GM21367 (cell line): ENCODE results near the gene PPP2R2B.
"Not testable (repeated sequence)": the region's sequence is repeated elsewhere in the genome, so short reads cannot be mapped to it uniquely, and the experiment has no call there.

ENCODE experiments used
- ATAC-seq: cut with Tn5 transposase; IDR thresholded peaks from one replicate; pipeline ENCODE4 v1.9.1; 2021; ENCODE audit not compliant: unreplicated experiment

The PPP2R2B gene

GRCh38 chr5:146622391-146622790, 256.2 kb downstream of the PPP2R2B start:
- ATAC-seq = no peak

DNA sequence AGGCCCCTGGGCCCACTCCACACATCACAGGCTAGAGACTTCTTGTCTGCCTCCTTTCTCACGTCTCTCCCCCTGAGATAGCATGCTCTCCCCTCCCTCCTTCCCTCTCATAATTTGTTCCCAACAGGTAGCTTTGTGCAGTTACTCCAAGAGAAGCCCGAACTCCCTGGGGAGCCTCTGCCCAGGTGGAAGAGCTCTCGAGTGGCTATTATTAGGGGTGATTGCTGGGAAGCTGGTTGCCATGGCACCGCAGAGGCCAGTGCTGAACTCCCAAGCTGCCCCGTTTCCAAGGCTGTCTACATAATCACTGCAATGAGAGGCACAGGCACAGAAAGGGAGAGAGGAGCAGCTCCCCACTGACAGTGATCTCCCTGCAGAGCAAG, 257.9 kb downstream of the PPP2R2B start:
- no peak for ATAC-seq

- no peak for ATAC-seq
These were observed 258.4 kb downstream of the PPP2R2B start for GRCh38 chr5:146620031-146620668.

GRCh38 chr5:146618434-146618833, 260.1 kb downstream of the PPP2R2B start:
- no peak for ATAC-seq

DNA sequence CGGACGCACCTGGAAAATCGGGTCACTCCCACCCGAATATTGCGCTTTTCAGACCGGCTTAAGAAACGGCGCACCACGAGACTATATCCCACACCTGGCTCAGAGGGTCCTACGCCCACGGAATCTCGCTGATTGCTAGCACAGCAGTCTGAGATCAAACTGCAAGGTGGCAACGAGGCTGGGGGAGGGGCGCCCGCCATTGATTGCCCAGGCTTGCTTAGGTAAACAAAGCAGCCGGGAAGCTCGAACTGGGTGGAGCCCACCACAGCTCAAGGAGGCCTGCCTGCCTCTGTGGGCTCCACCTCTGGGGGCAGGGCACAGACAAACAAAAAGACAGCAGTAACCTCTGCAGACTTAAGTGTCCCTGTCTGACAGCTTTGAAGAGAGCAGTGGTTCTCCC, 268.8 kb downstream of the PPP2R2B start:
- ATAC-seq = not testable (repeated sequence)

DNA sequence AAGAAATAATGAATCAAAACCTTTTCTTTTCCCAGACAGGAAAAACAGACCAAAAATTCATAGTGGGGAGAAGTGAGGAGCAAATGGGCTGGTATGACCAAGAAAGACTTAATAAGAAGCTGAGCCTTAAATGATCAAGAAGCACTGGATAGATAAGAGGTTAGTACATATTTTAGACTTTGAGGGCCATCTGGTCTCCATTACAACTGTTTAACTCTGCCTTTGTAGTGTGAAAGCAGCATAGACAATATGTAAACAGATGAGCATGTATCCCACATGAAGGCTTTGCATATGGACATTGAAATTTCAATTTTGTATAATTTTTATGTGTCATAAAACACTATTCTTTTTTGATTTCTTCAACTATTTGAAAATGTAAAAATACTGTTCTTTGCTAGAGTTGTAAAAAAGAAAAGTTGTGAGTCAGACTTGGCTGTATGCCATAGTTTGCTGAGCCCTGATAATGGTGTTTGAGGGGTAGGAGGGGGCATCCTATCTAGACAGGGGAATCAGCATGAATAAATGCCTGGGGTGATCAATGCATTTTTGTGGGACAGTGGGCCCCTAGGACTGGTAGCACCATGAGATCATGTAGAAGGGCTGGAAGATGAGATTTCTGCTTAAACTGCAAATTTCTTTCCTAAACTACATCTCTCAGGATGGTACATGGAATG, 270.8 kb downstream of the PPP2R2B start:
- ATAC-seq = no peak

- ATAC-seq = no peak
These were observed 271.7 kb downstream of the PPP2R2B start for GRCh38 chr5:146606893-146607292.

DNA sequence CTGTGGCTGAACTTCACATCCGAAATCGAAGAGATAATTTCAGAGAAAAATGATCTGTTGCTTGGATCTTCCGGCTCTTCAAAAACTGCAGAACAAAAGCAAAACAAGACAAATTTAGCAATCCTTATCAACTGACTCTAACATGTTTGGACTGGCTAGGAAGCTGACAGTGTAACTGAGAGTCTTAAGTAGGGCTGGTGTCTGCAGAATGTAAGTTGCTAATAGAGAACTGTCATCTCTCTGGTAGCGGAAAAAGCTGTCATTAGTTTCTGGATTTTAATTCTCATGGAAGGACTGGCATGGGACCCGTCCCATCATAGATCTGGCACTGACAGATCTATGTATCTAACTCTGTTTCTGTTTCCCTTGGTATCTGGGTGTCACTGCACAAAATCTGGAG, 278.2 kb downstream of the PPP2R2B start:
- no peak for ATAC-seq

GRCh38 chr5:146599261-146599660, 279.3 kb downstream of the PPP2R2B start:
- no peak for ATAC-seq

GRCh38 chr5:146595088-146595487, 283.5 kb downstream of the PPP2R2B start:
- ATAC-seq = no peak

DNA sequence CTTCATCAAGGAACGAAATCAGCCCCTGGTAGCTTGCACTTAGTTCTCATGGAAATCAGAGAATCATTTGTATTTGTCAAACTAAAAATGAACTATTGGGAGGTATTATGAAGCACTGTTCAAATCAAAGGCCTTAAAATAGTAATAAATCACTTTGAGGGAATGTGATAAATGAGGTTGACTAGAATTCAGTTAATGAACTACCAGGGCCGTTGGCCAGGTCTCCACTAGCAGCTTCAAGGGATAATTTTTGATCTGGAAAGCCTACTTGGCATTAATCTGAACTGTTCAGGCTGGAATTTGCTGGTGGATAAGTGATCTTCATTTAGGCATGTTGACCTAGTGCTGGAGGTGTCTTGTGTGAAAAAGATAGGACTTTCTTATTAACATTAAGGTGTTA, 286.2 kb downstream of the PPP2R2B start:
- no peak for ATAC-seq

DNA sequence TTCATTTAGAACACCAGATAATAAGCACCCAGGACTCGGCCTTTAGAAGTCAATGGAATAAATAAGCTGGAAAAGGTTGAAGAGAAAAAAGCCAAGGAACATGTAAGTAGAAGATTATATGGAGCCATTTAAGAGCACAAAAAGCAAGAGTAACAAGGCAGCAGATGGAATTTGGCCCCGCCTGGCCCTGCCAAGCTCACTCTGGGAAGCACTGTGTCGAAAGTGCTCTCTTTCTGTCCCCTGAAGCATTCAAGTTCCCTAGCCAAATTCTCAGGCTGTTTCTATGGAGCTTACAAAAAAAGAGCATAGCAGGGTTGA, 289.6 kb downstream of the PPP2R2B start:
- ATAC-seq = no peak

DNA sequence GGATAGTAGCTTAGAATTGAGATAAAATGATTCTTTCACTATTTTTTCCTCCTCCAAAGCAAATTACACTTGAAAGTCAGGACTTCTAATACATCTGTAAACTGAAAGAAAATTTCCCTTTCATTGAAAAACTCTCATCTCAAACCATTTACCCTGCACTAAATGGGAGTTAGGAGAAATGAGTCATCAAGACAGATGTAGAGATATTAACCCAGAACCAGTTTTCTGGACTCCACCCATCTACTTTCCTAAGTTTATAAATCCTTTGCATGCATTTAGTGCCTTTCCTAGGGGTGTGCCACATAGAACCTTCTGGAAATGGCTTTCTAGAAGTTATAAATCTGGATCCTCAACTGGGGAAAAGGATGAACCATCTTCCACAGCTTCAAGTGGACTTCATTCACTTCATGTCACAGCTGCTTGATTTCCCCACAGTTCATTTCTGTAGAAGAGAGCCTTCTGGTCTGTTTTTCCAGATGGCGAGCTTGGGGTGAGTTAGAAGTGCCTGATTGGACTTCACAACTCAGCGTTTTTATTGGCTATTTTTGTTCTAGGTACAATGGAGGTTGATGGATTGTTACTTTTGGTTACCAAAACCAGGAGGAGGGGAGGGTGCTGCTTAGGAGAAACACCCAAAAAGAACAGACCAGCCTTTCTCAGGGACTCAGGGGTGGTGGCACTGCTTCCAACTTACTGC, 290.1 kb downstream of the PPP2R2B start:
- ATAC-seq = no peak

DNA sequence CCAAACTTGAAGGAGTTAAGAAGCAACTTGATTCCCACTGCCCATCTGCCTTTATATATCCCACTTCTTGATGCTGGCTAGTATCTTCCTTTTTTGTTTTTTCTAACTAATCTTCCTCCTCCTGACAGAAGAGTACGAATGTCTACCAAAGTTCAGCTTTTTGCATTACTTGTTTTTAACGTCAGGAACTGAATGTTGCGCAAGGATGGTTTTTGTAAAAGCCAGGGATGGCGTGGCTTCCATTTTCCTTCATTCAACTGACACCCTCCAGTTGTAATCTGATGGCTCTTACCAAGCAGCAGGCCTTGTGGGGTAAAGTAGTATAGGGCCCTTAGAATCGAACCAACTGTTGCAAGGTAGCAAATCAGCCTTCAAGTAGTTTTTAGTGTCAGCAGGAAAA, 291.8 kb downstream of the PPP2R2B start:
- no peak for ATAC-seq

GRCh38 chr5:146584750-146585149, 293.8 kb downstream of the PPP2R2B start:
- no peak for ATAC-seq

GRCh38 chr5:146582051-146582596, 296.4 kb downstream of the PPP2R2B start:
- ATAC-seq = no peak

- no peak for ATAC-seq
These were observed 298.3 kb downstream of the PPP2R2B start for GRCh38 chr5:146580237-146580636.

GRCh38 chr5:146574713-146575112, 303.8 kb downstream of the PPP2R2B start:
- ATAC-seq = no peak

DNA sequence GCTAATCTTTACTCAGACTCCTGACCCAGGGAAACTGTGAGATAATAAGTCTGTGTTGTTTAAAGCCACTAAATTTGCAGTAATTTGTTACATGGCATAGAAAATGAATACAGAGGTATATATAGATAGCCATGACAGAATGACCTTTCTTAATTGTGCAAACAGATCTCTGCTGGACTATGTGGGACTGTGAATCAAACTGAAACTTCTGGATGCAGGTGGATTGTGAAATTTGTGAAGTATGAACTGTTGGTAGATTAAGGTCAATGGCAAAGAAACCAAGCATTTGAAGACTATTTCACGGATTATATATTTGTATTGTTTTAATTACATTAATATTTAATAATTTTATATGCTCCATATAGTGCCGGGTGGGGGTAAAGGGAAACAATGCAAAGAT, 310.4 kb downstream of the PPP2R2B start:
- no peak for ATAC-seq

DNA sequence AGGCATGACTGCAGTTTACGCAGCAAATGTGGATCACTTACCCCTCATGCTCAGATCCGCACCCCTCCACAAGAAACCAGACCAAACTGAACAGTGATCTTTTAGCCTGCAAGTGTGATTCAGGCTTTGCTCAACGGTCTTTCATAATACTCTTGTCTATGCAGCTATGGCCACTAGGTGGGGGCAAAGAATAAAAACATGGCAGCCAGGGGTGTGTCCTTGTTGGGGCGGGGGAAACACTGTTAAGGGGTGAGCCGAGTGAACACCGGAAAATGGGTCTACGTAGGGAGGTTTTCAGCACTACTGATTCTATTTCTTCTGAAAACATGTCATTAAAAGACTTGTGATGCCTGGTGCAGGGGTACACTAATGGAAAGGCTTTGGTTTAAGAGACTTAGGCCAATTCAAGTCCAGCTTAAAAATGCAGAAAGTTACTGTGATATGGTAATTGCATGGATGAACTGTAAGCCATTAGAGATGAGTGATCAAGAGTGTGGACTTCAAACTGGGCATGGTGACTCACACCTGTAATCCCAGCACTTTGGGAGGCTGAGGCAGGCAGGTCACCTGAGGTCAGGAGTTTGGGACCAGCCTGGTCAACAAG, 312.7 kb downstream of the PPP2R2B start:
- ATAC-seq = peak; percentile 100

GRCh38 chr5:146564007-146564762, 314.4 kb downstream of the PPP2R2B start:
- ATAC-seq = no peak
